NT2/D1 (cell line): Measurements from ENCODE around the gene GMEB2.
"Not testable (repeated sequence)": the region's sequence is repeated elsewhere in the genome, so short reads cannot be mapped to it uniquely, and the experiment has no call there.

Source experiments
- SUZ12 ChIP-seq: IDR thresholded peaks from 2 replicates; pipeline ENCODE4 v1.6.1; 2011; ENCODE audit not compliant: insufficient read length, insufficient read depth; ENCODE audit errors: extremely low read depth
- YY1 ChIP-seq: IDR thresholded peaks from 2 replicates; pipeline ENCODE4 v1.6.1; 2011; ENCODE audit not compliant: insufficient read length, insufficient read depth
- ZNF274 ChIP-seq: IDR thresholded peaks from 2 replicates; pipeline ENCODE4 v1.6.1; 2011; ENCODE audit warnings: mild to moderate bottlenecking, low read depth, low read length

GRCh38 chr20:63631426-63631825 lies 4.5 kb upstream of the GMEB2 start:
- TF ChIP-seq ZNF274, YY1, SUZ12: not testable (repeated sequence)
